Right lobe of liver (tissue), 6 donors: ENCODE measurements around the gene FERD3L. TPM values are rescaled to one million over a fixed set of nuclear protein-coding genes. Genes with fewer than 3 reads are reported as not detected.

Source experiments
- ATAC-seq, 4 donors: fragments of 200-7000 bp; cut with Tn5 transposase; one replicate each; pipeline ENCODE4 v1.9.1; 2020; ENCODE audit warnings: mild to moderate bottlenecking in 4 of 4, moderate library complexity in 4 of 4
- DNase-seq, 3 donors: peaks; one replicate each; pipeline ENCODE4 v3.0.0-alpha.2; 2020
- H3K27ac ChIP-seq, 3 donors: fragments of 200-600 bp; one replicate each; pipeline ENCODE4 v1.8.0; 2022
- H3K27me3 ChIP-seq, 2 donors: fragments of 200-600 bp; one replicate each; pipeline ENCODE4 v1.8.0; 2022
- H3K36me3 ChIP-seq, 4 donors: fragments of 200-600 bp; sonication (generic) in 1 of 4; one replicate each; pipeline versions ENCODE4 v1.5.1 to v1.8.0; 2017 to 2022; ENCODE audit warnings: control low read depth in 1 of 4
- H3K4me1 ChIP-seq, 4 donors: fragments of 200-600 bp; sonication (generic) in 1 of 4; one replicate each; pipeline versions ENCODE4 v1.5.1 to v1.8.0; 2017 to 2022; ENCODE audit warnings: control low read depth in 1 of 4
- H3K4me3 ChIP-seq, 3 donors: fragments of 200-600 bp; one replicate each; pipeline ENCODE4 v1.8.0; 2022
- H3K9me3 ChIP-seq, 4 donors: fragments of 200-600 bp; sonication (generic) in 1 of 4; one replicate each; pipeline versions ENCODE4 v1.5.1 to v1.8.0; 2017 to 2022; ENCODE audit warnings: control low read depth in 1 of 4
- POLR2A ChIP-seq: fragments of 450-650 bp; IDR thresholded peaks from one replicate; pipeline ENCODE4 v1.6.1; 2017; ENCODE audit warnings: antibody characterized with exemption, mild to moderate bottlenecking
- WGBS: methylation state at CpG from one replicate; pipeline ENCODE4 v1.1.6; 2018; ENCODE audit warnings: low coverage, low lambda C conversion rate; ENCODE audit not compliant: insufficient coverage; ENCODE audit errors: missing lambda C conversion rate; 5-methylcytosine and 5-hydroxymethylcytosine counted together
- intact Hi-C, 2 donors: fragments of 100-400 bp; cut with DNase I; formaldehyde crosslinking; loops; one replicate each; pipeline versions ENCODE4 v1.11.2 to v1.14.1; 2022
- total RNA-seq, 6 experiments: library from RNA; depleted of rRNA in 2 of 6; stranded (reverse); fragments of >200 nt in 2 of 6; fragmentation: NEBNext Ultra II Directional in 3 of 6; extraction: Animal tissue kit (Norgen Biotek cat#: 25700) in 3 of 6; gene quantifications; one replicate each; pipeline versions ENCODE4 v1.1.0 to v1.2.4, GENCODE V29; 2016 to 2023
- TF ChIP-seq, protein P1 (sequence below), 4 donors: fragments of 200-600 bp in 3 of 4; fragments of 450-650 bp in 1 of 4; IDR thresholded peaks; one replicate each; pipeline versions ENCODE4 v1.5.1 to v1.8.0; 2016 to 2022; ENCODE audit warnings: antibody characterized with exemption in 4 of 4, mild to moderate bottlenecking in 2 of 4
- donor health status: DM: no; HTN: yes; CAD: no.
- donor health status: DM: no; HTN: no; CAD: no.
- donor health status: DM: no; HTN: no; CAD: no.
- donor health status: DM: no; HTN: yes; CAD: no.
- donor health status: DM: no; HTN: yes; CAD: no.

The FERD3L gene
- total RNA-seq, 6 experiments from 2014 or later = not detected

GRCh38 chr7:19118636-19119371, 26.4 kb downstream of the FERD3L start:
- peaks cover 7 to 12% of the 10 kb centered on the region in 2 donors for H3K27me3 ChIP-seq
- no peak overlapping the region for H3K27ac ChIP-seq
- H3K36me3 ChIP-seq = no peaks in the 10 kb centered on the region
- H3K4me1 ChIP-seq = peaks cover 0 to 5% (median 0%) of the 10 kb centered on the region in 4 donors
- intact Hi-C loops = no loop called here
- H3K9me3 ChIP-seq = no peaks in the 10 kb centered on the region
- WGBS = 7% methylated on average over 18 of the region's 28 CpGs
- DNase-seq = no peak
- H3K4me3 ChIP-seq = no peak overlapping the region
- no peak for TF ChIP-seq POLR2A
- TF ChIP-seq, protein P1, sequence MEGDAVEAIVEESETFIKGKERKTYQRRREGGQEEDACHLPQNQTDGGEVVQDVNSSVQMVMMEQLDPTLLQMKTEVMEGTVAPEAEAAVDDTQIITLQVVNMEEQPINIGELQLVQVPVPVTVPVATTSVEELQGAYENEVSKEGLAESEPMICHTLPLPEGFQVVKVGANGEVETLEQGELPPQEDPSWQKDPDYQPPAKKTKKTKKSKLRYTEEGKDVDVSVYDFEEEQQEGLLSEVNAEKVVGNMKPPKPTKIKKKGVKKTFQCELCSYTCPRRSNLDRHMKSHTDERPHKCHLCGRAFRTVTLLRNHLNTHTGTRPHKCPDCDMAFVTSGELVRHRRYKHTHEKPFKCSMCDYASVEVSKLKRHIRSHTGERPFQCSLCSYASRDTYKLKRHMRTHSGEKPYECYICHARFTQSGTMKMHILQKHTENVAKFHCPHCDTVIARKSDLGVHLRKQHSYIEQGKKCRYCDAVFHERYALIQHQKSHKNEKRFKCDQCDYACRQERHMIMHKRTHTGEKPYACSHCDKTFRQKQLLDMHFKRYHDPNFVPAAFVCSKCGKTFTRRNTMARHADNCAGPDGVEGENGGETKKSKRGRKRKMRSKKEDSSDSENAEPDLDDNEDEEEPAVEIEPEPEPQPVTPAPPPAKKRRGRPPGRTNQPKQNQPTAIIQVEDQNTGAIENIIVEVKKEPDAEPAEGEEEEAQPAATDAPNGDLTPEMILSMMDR (IDR thresholded peaks at IDR 0.05) = no peak
- peak in 1 of 4 donors; percentile 10 for ATAC-seq

GRCh38 chr7:19117870-19118608, 27.2 kb downstream of the FERD3L start:
- DNase-seq (peak in 2 of 3 donors; percentile 14 to 50), ATAC-seq (peak in 2 of 4 donors; percentile 28 to 46)
- no peak overlapping the region for H3K27ac ChIP-seq
- TF ChIP-seq, protein P1 (IDR thresholded peaks at IDR 0.05) = no peak
- no peak for TF ChIP-seq POLR2A
- no peaks in the 10 kb centered on the region for H3K36me3 ChIP-seq
- peak overlapping the region; percentile 18 to 31 (median 20) for H3K4me3 ChIP-seq
- intact Hi-C loops = no loop called here
- peaks cover 7 to 14% of the 10 kb centered on the region in 2 donors for H3K27me3 ChIP-seq
- WGBS = 14% methylated on average over 2 of the region's 51 CpGs
- no peaks in the 10 kb centered on the region for H3K9me3 ChIP-seq
- peaks cover 0 to 5% (median 0%) of the 10 kb centered on the region in 4 donors for H3K4me1 ChIP-seq

DNA sequence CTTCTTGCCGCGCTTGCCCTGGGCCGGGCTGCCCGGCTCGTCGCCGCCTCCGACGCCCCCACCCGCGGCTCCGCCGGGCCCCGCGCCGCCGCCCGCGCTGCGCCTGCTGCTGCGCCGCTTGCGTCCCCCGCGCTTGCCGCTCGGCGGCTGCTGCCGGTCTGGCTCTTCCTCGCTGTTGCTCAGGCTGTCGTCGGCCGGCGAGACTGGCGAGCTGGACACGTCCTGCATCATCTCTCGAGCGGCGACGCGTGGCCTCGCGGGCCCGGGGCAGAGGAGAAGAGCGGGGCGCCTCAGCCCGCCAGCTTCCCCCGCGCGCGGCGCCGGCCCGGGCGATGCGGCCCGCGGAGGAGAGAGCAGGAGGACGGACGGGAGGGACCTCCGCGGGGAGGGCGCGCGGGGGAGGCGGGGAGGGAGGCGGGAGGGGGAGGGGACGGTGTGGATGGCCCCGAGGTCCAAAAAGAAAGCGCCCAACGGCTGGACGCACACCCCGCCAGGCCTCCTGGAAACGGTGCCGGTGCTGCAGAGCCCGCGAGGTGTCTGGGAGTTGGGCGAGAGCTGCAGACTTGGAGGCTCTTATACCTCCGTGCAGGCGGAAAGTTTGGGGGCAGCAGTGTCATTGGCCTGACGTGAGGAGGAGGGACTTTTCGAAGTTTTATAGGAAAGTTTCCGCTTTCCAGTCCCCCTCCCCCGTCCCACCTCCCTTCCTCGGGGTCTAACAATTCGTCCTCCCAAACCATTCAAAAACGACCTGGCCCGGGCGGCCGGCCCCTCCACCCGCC, 27.9 kb downstream of the FERD3L start, which contains the start of gene TWIST1:
Gene TWIST1 (minus strand): TSS at position 546 of the 779 bp plus-strand sequence. CDS start 315 bp downstream, at position 231.
- DNase-seq (peak in 2 of 3 donors; percentile 24 to 52), ATAC-seq (peak; percentile 26 to 39 (median 30))
- no peaks in the 10 kb centered on the region for H3K9me3 ChIP-seq
- intact Hi-C loops = no loop called here
- no peak for TF ChIP-seq POLR2A
- TF ChIP-seq, protein P1 (IDR thresholded peaks at IDR 0.05) = no peak
- H3K36me3 ChIP-seq = no peaks in the 10 kb centered on the region
- H3K27me3 ChIP-seq = peaks cover 2 to 15% of the 10 kb centered on the region in 2 donors
- H3K4me1 ChIP-seq = peaks cover 0 to 5% (median 0%) of the 10 kb centered on the region in 4 donors
- 0% methylated on average over 6 of the region's 91 CpGs for WGBS
- no peak within 1 kb of the TSS for H3K27ac ChIP-seq
- H3K4me3 ChIP-seq = peak within 1 kb of the TSS; percentile 18 to 31 (median 26)
